ENCODE results near the gene RALGAPA2. TPM values are rescaled to one million over a fixed set of nuclear protein-coding genes. Genes with fewer than 3 reads are reported as not detected.

Gene RALGAPA2
- polyA plus RNA-seq, 2 of the 4 experiments (the other 2 are of a cell fraction) = 4.0 to 4.7 TPM

GRCh38 chr20:20495729-20496503, 216.5 kb downstream of the RALGAPA2 start:
- no peak for TF ChIP-seq CHD2 (IDR thresholded peaks at IDR 0.05; ENCODE audit: low read length, partially characterized antibody)
- TF ChIP-seq HOXB13 (CRISPR knock-in tag; IDR thresholded peaks at IDR 0.05; ENCODE audit: low read depth) = no peak
- TF ChIP-seq EHF (CRISPR knock-in tag; IDR thresholded peaks at IDR 0.05) = no peak
- no peak for TF ChIP-seq JUN (IDR thresholded peaks at IDR 0.05)
- TF ChIP-seq GATA3 (IDR thresholded peaks at IDR 0.05; ENCODE audit: borderline replicate concordance) = no peak
- TF ChIP-seq NR3C1 (IDR thresholded peaks at IDR 0.05) = no peak
- TF ChIP-seq MAX (IDR thresholded peaks at IDR 0.05) = no peak
- TF ChIP-seq BCL3 (IDR thresholded peaks at IDR 0.05) = no peak
- no peak for TF ChIP-seq EHMT2 (IDR thresholded peaks at IDR 0.05; ENCODE audit: low read depth)
- TF ChIP-seq FOSB (CRISPR knock-in tag; IDR thresholded peaks at IDR 0.05) = no peak
- no peak for TF ChIP-seq ESRRA (IDR thresholded peaks at IDR 0.05; ENCODE audit: borderline replicate concordance, low read length)
- no peak for TF ChIP-seq ATOH8 (CRISPR knock-in tag; IDR thresholded peaks at IDR 0.05; ENCODE audit: low read depth)
- TF ChIP-seq MAZ (IDR thresholded peaks at IDR 0.05; ENCODE audit: borderline replicate concordance, low read depth, low read length) = no peak
- no peak for DNase-seq (ENCODE audit: low read depth in 1 of 2, low spot score in 1 of 2)
- CTCF ChIA-PET = no interaction called here
- Histone ChIP-seq H3K4me3 (no peak overlapping the region), H3K27ac (no peak overlapping the region), H3K4me1 (no peaks in the 10 kb centered on the region), H3K4me2 (no peak overlapping the region), H3K9me3 (no peaks in the 10 kb centered on the region)
- no peak for ATAC-seq
- POLR2A ChIA-PET = no interaction called here
- FAIRE-seq = peak; percentile 46
- 73% methylated on average over 9 of the region's 9 CpGs for WGBS (ENCODE audit: missing lambda C conversion rate)

GRCh38 chr20:20493701-20494100, 218.7 kb downstream of the RALGAPA2 start:
- H3K4me1 ChIP-seq = no peaks in the 10 kb centered on the region
- FAIRE-seq (no peak), DNase-seq (ENCODE audit: low read depth in 1 of 2, low spot score in 1 of 2) (no peak), ATAC-seq (no peak)
- 91% methylated on average over 2 of the region's 2 CpGs for WGBS (ENCODE audit: missing lambda C conversion rate)
- H3K27ac ChIP-seq = no peak overlapping the region
- ChIA-PET POLR2A (no interaction called here), CTCF (interaction anchor here (1.1 kb wide), 1 partner anchor 16 kb away, joined by 3 read pairs; no protein-coding TSS in a partner anchor)
- H3K4me3 ChIP-seq = no peak overlapping the region
- TF ChIP-seq NPAS2 (CRISPR knock-in tag; IDR thresholded peaks at IDR 0.05; ENCODE audit: borderline replicate concordance) = no peak
- no peak for TF ChIP-seq KDM5A (IDR thresholded peaks at IDR 0.05)
- TF ChIP-seq HOXA7 (CRISPR knock-in tag; IDR thresholded peaks at IDR 0.05) = no peak
- TF ChIP-seq RNF2 (IDR thresholded peaks at IDR 0.05; ENCODE audit: borderline replicate concordance, low read depth) = no peak
- TF ChIP-seq KDM1A (IDR thresholded peaks at IDR 0.05; ENCODE audit: low read depth) = no peak
- no peak for TF ChIP-seq USF2 (IDR thresholded peaks at IDR 0.05)
- no peak for TF ChIP-seq FOSL2 (IDR thresholded peaks at IDR 0.05)
- TF ChIP-seq FOSL2 (CRISPR knock-in tag; IDR thresholded peaks at IDR 0.05) = no peak
- no peak for TF ChIP-seq PBX3 (IDR thresholded peaks at IDR 0.05)
- TF ChIP-seq E2F6 (IDR thresholded peaks at IDR 0.05; ENCODE audit: borderline replicate concordance, low read depth) = no peak
- no peak for TF ChIP-seq MAZ (IDR thresholded peaks at IDR 0.05; ENCODE audit: borderline replicate concordance, low read depth, low read length)
- no peak for TF ChIP-seq EP300 (IDR thresholded peaks at IDR 0.05)
- TF ChIP-seq RARB (CRISPR knock-in tag; IDR thresholded peaks at IDR 0.05) = no peak
- TF ChIP-seq RAD21 (conservative IDR thresholded peaks at IDR 0.05 in 1 of 2, IDR thresholded peaks at IDR 0.05 in 1 of 2) = no peak
- no peak for TF ChIP-seq RCOR1 (IDR thresholded peaks at IDR 0.05; ENCODE audit: low read depth, low read length)
- no peak for TF ChIP-seq TFCP2L1 (CRISPR knock-in tag; IDR thresholded peaks at IDR 0.05)
- TF ChIP-seq FOSB (CRISPR knock-in tag; IDR thresholded peaks at IDR 0.05) = no peak
- H3K4me2 ChIP-seq = no peak overlapping the region
- H3K9me3 ChIP-seq = no peaks in the 10 kb centered on the region
